ENCODE measurements around the gene PFDN5.

DNA sequence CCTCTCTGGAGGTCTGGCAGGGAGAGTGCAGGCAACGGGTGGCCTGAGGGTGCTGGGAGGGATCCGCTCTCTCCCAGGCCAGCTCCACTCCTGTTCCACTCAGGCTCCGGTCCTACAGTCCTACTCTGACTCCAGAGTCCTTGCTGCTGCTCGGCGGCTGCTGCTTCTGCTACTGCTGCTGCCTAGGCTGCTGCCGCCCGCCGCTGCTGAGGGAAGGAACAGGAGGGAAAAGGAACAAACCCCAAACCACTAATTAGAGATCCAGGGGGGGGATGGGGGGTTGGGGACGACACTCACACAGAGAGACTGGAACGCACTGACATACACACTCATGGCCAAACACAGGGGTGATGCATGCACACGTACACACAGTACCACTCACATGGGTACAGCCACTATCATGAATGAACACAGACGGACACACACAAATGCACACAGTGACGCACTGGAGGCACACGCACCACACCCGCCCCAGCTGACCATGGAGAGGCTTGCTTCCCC, 40.9 kb downstream of the PFDN5 start, which contains the start of gene SP7:
- TF ChIP-seq, protein P1, sequence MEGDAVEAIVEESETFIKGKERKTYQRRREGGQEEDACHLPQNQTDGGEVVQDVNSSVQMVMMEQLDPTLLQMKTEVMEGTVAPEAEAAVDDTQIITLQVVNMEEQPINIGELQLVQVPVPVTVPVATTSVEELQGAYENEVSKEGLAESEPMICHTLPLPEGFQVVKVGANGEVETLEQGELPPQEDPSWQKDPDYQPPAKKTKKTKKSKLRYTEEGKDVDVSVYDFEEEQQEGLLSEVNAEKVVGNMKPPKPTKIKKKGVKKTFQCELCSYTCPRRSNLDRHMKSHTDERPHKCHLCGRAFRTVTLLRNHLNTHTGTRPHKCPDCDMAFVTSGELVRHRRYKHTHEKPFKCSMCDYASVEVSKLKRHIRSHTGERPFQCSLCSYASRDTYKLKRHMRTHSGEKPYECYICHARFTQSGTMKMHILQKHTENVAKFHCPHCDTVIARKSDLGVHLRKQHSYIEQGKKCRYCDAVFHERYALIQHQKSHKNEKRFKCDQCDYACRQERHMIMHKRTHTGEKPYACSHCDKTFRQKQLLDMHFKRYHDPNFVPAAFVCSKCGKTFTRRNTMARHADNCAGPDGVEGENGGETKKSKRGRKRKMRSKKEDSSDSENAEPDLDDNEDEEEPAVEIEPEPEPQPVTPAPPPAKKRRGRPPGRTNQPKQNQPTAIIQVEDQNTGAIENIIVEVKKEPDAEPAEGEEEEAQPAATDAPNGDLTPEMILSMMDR (IDR thresholded peaks at IDR 0.05): no peak
- TF ChIP-seq POLR2A (IDR thresholded peaks at IDR 0.05): no peak
